CD4-positive, alpha-beta T cell treated with Interleukin-15 for 4 hours (primary cell): ENCODE measurements around the gene AGBL1.

Source experiments
- DNase-seq: peaks from one replicate; pipeline ENCODE4 v3.0.0-alpha.2; 2020; ENCODE audit warnings: low spot score

The AGBL1 gene

DNA sequence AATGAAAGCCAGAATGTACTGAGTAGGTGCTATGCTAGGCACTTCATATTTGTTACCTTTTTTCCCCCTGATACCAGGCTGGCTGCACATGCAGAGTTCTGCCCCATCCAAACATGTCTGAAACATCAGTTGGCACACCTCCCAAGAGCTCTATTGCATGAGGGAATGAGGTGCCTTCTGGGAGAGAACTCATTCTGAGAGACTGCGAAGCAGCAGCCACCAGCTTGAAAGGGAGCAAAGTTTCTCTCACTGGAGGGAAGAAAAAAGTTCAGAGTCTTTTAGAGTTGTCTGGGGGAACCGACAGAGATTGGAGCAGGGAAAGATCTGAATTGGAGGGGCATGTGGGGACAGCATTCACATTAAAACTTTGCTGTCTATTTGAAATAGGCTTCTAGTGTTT lies 84.1 kb downstream of the AGBL1 start:
- no peak for DNase-seq

DNA sequence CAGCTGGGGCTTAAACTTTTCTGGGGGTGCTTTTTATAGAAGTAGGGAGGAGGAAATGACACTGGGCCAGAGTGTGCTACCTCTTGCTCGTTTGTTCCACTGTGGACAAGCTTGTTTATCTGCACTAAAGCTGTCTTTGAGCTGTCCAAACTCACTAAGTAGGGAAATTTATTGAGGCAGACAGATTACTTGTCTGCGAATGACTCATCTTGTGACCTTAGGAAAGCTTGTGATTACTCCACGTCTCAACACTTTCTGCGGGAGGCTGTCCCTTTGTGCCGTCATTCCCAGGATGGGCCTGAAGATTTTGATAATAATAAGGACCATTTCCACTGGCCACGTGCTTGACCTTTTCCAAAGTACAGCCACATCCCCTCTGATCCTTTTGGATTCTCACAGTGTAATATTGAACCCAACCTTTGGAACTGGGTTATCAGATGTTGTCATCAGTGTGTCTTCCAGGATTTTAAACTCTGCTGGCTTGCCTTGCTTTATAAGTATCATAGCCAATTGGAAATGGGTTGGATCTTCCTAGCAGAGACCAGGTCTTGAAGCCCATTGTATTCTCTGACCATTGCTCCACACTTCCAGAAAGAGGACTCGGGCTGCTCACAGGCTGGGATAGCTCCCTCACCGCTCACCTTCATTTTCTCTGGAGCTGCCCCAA lies 84.7 kb downstream of the AGBL1 start:
- DNase-seq = no peak

DNA sequence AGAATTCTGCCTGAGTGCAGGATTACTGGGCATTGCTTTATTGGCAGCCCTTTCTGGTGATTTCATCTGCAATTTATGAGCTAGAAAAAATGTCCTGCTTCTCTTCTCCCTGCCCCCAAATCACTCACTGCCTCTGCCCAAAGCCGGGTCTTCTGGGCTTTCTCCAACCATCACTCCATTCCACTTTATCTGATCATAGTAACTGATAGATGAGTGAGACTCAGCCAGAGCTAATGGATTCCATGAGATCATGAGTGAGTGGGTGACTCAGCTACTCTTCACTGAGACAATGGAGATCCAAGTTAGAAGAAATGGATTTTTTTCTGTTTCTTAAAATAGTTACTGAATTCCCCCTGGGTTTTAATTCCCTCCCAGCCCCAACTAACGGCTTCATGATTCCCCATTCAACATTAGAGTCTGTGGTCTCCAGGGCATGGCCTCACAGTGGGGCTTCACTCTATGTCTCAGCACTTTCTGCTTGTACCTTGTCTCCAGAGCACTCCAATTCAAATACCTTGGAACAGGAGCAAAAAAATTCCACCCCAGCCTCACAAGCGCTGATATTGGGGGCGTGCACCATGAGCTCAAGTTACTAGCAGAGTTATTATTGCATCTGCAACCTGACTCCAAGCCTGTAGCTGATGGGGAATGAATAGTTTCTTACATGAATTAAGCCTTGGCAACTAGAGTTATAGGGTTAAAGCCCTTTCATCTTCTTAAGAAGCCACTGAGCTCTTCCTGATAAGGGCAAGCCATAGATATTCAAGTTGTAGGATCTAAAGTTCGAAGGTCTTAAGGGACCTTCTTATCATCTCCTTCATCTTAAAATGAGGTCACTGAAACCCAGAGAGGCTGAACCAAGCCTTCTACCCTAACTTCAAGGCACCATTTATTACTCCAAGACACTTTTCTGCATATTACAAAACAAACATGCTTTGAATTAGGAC lies 85.9 kb downstream of the AGBL1 start:
- no peak for DNase-seq

DNA sequence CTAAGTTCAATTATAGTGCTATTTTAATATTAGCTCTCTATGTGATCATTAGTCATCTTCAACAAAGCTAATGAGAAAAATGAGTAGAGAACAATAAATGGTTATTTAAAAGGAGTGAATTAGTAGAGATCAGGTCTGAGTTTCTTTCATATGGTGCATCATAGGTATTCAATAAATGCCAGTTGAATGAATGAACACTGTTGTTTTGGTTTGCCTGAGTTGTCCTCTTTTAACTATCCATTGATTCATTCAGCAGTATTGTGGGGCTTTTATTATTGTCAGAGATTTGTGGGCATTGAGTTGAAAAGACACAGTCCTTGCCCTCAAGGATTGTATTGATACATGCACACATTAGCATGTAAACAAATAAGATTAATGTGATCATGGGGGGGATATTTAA lies 88.2 kb downstream of the AGBL1 start:
- no peak for DNase-seq

DNA sequence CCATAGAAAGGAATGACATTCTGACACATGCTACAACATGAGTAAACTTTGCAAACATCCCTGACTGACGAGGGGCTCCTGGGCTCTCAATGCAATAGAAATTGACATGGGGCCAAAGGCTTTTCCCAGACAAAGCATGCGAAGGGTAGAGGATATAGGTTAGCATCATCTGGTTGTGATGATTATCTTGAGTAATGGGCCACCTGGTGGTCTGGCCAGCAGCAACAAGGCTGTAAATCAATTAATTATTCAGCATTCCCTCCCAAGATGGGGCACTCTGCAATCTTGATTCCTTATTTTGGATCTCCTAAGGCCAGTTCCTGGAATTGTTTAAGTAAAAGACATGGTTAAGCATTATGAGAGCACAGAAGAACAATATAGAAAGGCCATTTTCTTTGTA lies 99.2 kb downstream of the AGBL1 start:
- no peak for DNase-seq

DNA sequence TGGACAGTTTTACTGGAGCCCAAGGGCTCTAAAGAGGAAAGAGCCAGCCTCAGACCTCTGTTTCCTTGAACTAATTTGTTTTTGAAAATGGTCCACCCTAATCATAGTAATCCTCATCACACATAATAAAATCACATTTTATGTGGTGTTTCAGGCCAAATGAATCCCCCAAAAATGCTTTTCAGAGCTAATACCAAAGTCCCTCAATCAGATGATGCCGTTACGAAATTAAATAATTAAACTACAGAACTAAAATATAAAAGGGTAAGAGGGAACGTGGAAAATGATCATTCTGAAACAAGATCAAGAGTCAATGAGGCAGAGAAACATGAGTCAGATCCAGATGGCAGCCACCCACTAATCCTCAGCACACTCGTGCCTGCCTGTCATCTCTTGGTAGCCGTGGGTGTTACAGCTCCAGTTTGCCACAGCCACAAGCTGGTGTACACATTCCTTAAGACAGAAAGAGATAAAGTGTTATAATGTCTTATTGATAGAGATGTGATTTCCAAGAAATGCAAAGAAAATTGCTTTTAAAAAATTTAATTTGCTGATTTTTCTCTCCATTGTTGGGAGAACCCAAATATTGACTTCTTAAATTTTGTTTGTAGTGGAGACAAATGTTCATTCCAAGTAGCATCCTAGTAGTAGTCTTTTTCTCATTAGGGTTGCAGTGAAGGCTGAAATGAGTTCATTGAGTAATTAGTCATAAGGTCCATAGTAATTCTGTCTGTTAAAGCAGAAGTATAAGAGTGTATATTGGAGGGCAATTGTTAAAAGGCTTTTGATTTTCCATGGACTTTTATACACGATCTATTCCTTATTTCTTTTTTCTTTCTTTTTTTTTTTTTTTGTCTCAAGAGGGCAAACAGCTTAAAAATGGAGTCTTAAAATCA lies 104.2 kb downstream of the AGBL1 start:
- no peak for DNase-seq

DNA sequence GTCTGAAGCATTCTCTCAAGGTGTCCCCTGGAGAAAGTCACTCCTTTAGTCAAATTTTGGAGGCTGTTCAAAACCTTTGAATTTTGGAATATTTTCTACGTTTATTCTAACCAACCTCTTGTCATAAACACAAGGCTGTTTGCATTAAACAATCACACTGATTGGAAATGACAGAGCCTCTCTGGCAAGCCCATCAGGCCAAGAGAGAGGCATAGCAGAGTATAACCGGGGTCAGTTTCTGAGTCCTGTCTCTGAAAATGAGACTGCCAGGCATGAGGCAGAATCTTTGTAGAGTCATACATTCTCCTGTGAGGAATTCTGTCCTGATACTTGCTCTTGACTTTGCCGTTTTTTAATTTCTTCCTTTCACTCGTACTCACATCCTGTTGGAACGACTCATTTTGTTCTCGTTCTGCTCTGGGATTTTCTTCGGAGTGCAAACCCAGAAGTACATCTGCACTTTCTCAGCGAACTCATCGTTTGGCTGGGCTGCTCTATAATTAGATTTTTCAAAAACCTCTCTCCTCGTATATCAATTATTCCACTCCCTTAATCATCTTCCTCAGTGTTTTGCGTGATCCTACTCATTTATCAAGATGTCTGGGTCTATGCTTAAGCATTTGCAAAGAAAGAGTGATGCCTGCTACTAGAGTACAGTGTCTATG lies 114.2 kb downstream of the AGBL1 start:
- DNase-seq = no peak

DNA sequence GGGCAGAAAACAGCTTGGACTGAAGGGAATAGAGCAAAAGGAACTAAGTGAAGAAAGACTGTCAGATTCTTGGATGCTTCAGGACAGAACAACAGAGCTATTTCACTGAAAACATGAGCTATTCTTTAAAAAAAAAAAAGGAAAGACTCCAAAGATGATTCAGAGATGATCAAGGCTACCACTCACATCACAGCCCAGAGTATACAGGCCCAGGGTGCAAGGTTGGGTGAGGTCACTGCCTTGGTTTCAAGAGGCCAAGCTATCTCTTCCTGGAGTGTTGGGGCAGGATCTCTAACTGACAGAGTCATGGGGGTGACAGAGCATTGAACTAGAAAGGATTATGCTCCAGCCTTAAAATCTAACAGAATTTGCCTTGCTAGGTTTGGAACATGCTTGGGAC lies 118.1 kb downstream of the AGBL1 start:
- DNase-seq = no peak

DNA sequence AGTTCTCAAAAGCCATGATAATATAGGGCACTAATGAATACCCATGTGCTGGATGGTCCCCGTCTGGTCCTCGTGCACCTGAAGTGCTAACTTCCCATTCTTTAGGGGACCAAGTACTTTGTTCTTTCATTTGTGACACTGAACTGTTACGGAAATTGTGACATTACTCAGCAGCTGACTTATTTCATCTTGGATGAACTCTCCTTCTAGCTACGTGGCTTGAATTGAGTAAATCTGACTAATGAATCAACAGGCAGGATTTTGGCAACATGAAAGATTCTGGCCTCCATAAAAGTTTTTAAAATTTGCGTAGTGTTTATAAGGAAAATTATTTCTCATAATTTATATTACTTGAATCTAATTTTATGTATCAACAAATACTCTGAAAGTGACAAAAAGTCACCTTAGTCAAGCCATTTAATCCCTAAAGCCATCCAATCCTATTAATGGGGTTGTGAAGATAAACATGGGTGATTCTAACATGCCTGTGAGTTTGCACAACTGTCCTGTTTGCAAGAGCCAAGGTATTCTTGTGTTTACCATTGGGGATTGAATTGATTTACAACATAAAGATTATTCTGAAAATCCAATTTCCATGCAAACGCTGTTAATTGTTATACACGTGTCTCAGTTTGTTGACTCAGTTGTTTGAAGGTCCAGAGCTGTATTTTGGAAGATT lies 119.9 kb downstream of the AGBL1 start:
- DNase-seq = no peak

DNA sequence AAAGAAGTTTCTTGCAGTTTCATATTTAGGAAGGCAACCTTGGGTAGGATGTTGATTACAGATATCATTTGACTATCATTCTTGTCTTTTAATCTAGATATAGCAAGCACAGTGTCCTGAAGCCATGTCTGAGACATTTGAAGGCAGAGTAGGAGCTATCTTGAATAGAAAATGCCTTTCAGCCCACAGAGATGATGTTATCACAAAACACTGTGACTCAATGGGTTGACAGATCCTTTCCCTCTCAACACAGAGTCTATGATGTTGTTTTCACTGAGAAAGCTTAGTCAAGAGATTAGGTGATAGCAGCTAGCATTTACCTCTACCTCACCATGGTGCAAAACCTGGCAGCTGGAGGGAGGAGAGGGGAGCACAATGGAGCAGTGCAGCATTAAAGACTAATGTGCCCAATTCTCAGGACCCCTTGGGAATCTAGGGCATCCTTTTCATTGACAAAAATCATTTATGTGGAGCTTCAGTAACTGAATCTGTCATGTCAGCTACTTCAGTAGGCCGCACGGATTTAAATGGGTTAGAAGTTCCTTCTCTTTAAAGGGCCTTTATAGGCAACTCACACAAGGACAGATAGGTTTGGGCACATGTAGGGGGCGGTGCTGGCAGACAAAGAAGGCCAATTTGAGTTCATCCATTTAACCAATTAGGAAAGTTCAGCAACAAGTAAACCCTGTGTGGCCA lies 121.8 kb downstream of the AGBL1 start:
- no peak for DNase-seq

DNA sequence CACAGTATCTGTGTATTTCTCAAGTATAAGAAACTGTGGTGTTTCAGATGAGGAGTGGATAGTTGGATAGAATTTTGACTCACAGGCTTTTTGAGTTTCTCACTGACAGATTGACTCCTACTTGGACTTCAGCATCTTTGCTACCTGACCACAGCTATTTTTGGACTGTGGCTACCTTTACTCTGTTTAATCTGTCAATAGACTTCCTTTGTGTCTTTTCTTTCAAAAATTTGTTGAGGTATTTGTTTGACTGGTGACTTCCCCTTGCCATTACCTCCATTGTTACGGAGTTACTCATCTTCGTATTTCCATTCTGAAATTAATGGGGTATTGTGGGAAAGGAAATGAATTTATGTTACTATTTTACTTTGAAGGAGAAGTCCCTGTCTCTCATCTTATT lies 123.8 kb downstream of the AGBL1 start:
- DNase-seq = no peak

DNA sequence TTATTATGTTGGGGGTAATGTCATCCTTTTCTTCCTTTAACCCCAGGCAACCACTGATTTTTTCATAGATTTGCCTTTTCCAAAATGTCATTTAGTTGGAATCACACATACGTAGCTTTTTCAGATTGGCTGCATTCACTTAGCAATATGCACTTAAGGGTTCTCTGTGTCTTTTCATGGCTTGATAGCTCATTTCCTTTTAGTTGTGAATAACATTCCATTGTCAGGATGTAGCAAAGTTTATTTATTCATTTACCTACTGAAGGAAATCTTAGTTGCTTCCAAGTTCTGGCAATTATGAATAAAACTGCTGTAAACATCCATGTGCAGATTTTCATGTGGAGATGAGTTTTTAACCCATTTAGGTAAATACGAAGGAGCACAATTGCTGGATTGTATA lies 125.4 kb downstream of the AGBL1 start:
- DNase-seq = no peak

DNA sequence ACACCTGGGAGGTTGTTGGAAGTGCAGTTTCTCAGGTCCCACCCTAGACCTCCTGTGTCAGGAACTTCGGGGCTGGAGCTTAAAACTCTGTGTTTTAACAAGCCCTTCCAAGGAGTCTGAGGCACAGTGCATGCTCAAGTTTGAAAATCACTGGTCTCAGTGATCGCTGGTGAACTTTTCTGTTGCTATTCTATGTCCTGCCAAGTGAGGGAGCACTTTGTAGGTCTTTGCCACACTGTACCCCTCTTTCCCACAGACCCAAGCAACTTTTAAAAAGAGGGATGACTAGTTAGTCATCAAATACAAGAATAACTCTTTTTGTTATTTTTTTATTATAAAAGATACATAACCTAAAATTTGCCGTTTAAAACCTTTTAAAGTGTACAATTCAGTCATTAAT lies 133.7 kb downstream of the AGBL1 start:
- no peak for DNase-seq

DNA sequence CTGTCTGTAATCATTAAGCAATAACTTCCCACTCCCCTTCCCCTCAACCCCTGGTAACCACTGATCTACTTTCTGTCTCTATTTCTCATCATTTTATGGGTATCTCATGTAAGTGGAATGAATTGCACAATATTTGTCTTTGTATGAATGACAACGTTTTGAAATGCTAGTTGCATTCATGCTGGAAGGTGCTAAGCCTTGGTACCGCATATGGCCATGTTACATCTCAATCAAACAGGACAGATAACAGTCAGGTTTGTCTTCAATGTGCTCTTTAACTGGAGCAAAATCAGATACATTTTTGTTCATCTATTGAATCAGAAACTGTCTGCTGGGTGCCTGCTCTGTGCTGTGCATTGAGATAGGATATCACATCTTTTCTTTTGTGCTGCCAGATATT lies 134.2 kb downstream of the AGBL1 start:
- DNase-seq = no peak

DNA sequence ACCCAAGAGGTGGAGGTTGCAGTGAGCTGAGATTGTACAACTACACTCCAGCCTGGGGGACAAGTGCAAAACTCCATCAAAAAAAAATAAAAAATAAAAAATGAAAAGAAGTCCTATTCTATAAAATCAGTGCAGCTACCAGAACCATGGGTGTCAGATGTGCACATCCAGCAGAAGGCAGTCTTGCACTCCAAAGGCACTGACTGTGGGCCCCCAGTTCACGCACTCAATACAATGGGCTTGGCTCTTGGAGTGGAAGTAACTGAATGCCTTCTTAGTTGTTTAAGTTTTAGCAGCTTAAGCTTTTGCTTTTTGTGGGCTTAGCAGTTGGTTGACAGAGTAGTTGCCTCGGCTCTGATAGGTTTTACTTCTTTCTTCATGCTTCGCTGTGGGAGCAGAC lies 141.4 kb downstream of the AGBL1 start:
- no peak for DNase-seq

DNA sequence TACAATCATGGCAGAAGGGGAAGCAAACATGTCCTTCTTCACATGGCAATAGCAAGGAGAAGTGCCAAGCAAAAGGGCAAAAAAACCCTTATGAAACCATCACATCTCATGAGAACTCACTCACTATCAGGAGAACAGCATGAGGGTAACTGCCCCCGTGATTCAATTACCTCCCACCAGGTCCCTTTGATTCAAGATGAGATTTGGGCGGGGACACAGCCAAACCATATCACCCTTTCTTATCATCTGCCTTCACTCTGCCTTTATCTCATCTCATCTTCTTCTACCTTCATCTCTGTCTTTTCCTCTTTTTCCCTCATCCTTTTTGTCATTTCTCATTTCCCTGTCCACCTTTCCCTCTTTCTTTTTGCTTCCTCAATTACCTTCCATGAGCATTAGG lies 149.6 kb downstream of the AGBL1 start:
- DNase-seq = no peak

DNA sequence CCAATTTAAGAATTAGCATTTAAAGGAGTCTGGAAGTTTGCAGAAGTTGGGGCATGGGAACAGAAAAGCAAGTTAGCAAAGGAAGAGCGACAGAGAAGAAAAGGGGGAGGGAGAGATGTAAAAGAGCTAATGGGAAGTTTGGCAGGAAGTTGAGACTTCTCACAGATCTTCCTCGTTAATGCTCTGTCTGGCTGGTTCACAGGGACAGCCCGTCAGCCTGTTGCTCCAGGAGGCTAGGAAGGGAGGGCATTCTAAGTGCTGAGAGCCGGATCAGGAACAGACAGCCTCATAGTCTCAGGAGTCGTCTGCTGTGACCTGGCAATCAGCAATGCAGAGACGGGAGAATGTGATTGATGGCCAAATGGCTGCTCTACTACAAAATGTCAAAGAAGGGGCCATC lies 150.3 kb downstream of the AGBL1 start:
- no peak for DNase-seq

DNA sequence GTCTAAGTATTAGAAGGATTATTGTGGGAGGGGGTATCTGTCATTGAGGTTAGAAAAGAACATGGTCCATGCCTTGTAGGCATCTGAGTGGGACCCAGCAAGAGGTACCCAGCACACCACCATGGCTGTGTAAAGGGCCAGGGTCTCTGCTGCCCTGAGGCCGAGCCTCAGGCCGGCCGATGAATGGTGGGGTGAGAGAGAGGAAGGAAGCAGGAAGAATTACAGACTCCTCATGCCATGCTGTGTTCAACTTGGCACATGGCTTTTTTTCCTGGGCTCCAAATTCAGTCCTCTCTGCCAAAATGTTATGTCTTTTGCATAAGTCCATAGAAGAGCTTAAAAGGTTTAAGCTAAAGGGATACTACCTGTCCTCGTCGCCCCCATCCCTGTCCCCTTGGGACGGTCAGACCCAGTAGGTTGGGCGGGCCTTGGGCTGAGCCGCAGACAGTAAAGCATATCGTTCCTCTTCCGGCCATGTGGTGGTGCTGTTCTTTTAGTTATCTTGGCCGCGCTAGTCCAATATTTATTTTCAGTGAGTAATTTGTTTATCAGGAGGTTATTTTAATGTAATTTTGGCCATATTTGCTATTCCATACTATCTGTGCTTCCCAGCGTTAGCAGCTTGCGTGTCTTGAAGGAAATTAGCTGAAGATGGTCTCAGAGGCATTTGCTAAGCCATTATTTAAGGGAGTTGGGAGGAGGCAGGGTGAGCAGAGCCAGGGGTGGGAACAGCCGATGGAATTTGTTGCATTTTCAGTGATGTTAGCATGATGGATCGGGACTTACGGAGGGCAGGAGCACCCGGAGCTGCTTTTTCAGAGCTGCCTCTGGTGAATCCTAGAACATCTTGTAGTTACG lies 152.4 kb downstream of the AGBL1 start:
- peak; percentile 25 for DNase-seq

DNA sequence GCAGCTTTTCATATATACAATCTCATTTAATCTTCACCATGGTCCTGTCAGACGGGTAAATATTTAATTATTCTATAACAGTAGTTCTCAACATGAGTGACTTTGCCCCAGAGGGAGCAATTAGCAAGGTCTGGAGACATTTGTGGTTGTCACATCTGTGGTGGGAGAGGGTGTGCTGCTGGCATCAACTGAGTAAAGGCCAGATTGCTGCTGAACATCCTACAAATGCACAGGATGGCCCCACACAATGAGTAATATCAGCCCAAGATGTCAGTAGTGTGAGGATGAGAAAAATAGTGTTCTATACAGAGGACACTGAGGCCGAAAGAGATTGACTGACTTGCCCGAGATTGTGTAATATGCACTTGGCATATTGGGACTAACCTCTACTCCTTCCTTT lies 156.0 kb downstream of the AGBL1 start:
- no peak for DNase-seq
